Measurements from ENCODE around the gene CHRM3. TPM values are rescaled to one million over a fixed set of nuclear protein-coding genes. Genes with fewer than 3 reads are reported as not detected.

CHRM3 gene
- total RNA-seq, 1 donor from 2014 or later = 0.09 TPM

GRCh38 chr1:239394107-239394506, 7.7 kb downstream of the CHRM3 start:
- intact Hi-C loops (cut with micrococcal nuclease) = no loop called here

- intact Hi-C loops (cut with micrococcal nuclease) = no loop called here
Measured at GRCh38 chr1:239413916-239414315, 27.5 kb downstream of the CHRM3 start.

- intact Hi-C loops (cut with micrococcal nuclease) = no loop called here
Measured at GRCh38 chr1:239417221-239417620, 30.9 kb downstream of the CHRM3 start.

- intact Hi-C loops (cut with micrococcal nuclease) = no loop called here
Measured at GRCh38 chr1:239417986-239418640, 31.7 kb downstream of the CHRM3 start.

GRCh38 chr1:239418681-239419080, 32.3 kb downstream of the CHRM3 start:
- intact Hi-C loops (cut with micrococcal nuclease) = no loop called here

GRCh38 chr1:239421811-239422210, 35.4 kb downstream of the CHRM3 start:
- intact Hi-C loops (cut with micrococcal nuclease) = no loop called here

- intact Hi-C loops (cut with micrococcal nuclease) = no loop called here
Measured at GRCh38 chr1:239422818-239423217, 36.5 kb downstream of the CHRM3 start.

GRCh38 chr1:239426821-239427475, 40.6 kb downstream of the CHRM3 start:
- intact Hi-C loops (cut with micrococcal nuclease) = no loop called here

GRCh38 chr1:239427712-239428111, 41.3 kb downstream of the CHRM3 start:
- intact Hi-C loops (cut with micrococcal nuclease) = no loop called here

- intact Hi-C loops (cut with micrococcal nuclease) = no loop called here
Measured at GRCh38 chr1:239428120-239428710, 41.8 kb downstream of the CHRM3 start.

- intact Hi-C loops (cut with micrococcal nuclease) = no loop called here
Measured at GRCh38 chr1:239429163-239429562, 42.8 kb downstream of the CHRM3 start.

- intact Hi-C loops (cut with micrococcal nuclease) = no loop called here
Measured at GRCh38 chr1:239432255-239432654, 45.9 kb downstream of the CHRM3 start.

- intact Hi-C loops (cut with micrococcal nuclease) = no loop called here
Measured at GRCh38 chr1:239434181-239434580, 47.8 kb downstream of the CHRM3 start.

Measured in T-helper 2 cell treated with Interferon-gamma antibody and Interleukin-4, amounts not matched to agents 100 ng/mL and 5 ng/mL, for 36 hours (primary cell).